SJSA1 (cell line): ENCODE data around the gene RUNX1. TPM values are rescaled to one million over a fixed set of nuclear protein-coding genes. Genes with fewer than 3 reads are reported as not detected.
"Not testable (repeated sequence)": the region's sequence is repeated elsewhere in the genome, so short reads cannot be mapped to it uniquely, and the experiment has no call there.

ENCODE experiments used
- DNase-seq, 2 experiments: peaks; one replicate each; pipeline ENCODE4 v3.0.0-alpha.2; 2015 to 2020; ENCODE audit warnings: low spot score in 2 of 2, low read depth in 1 of 2
- H3K27ac ChIP-seq: fragments of 250-450 bp; sonication (Bioruptor Pico); 2 replicates; pipeline ENCODE4 v1.5.1; 2020; ENCODE audit warnings: mild to moderate bottlenecking, moderate library complexity
- H3K27me3 ChIP-seq: fragments of 250-450 bp; sonication (Bioruptor Pico); replicated peaks from 2 replicates; pipeline ENCODE4 v1.5.1; 2020; ENCODE audit warnings: mild to moderate bottlenecking, moderate library complexity
- H3K36me3 ChIP-seq: fragments of 250-450 bp; sonication (Bioruptor Pico); 2 replicates; pipeline ENCODE4 v1.5.1; 2020; ENCODE audit warnings: mild to moderate bottlenecking
- H3K4me1 ChIP-seq: fragments of 250-450 bp; sonication (Bioruptor Pico); replicated peaks from 2 replicates; pipeline ENCODE4 v1.6.1; 2021; ENCODE audit warnings: mild to moderate bottlenecking
- H3K4me3 ChIP-seq: fragments of 250-450 bp; sonication (Bioruptor Pico); 2 replicates; pipeline ENCODE4 v1.5.1; 2020; ENCODE audit warnings: mild to moderate bottlenecking
- H3K9me3 ChIP-seq: fragments of 250-450 bp; sonication (Bioruptor Pico); replicated peaks from 2 replicates; pipeline ENCODE4 v1.5.1; 2020; ENCODE audit warnings: mild to moderate bottlenecking
- total RNA-seq: library from RNA; depleted of rRNA; stranded (reverse); fragments of >200 nt; shearing (Covaris generic); gene quantifications from 2 replicates; pipeline ENCODE4 v1.2.3, GENCODE V29; 2014

The RUNX1 gene
- total RNA-seq, 1 experiment from 2014 or later, result 18.0 TPM

DNA sequence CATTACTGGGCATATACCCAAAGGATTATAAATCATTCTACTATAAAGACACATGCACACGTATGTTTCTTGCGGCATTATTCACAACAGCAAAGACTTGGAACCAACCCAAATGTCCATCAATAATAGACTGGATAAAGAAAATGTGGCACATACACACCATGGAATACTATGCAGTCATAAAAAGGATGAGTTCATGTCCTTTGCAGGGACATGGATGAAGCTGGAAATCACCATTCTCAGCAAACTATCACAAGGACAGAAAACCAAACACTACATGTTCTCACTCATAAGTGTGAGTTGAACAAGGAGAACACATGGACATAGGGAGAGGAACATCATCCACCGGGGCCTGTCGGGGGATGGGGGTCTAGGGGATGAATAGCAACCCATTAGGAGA is 97.2 kb downstream of the RUNX1 start:
- H3K36me3 ChIP-seq, H3K27ac ChIP-seq, H3K9me3 ChIP-seq, H3K27me3 ChIP-seq, DNase-seq, H3K4me3 ChIP-seq, H3K4me1 ChIP-seq: not testable (repeated sequence)

DNA sequence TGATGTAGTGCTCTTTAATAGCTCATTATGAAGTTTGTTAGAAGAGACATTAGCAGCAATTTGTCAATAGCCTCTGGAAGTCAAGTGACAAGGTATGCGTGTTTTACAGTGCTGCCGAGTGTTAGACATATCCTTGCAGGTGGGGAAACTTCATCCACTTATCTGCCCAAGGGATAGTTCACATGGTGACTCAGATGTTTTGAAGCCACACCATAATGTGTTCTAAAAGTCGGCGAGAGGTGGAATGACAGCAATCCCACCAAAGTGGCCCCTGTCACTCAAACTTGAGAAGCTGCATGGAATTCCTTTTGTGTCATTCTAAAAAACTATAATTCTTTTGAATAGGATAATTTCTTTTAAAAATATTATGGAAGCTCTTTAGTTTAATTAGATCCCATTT is 98.1 kb downstream of the RUNX1 start:
- no peak for DNase-seq
- no peak overlapping the region for H3K27ac ChIP-seq
- no peaks in the 10 kb centered on the region for H3K27me3 ChIP-seq
- no peak overlapping the region for H3K4me3 ChIP-seq
- peaks cover 3% of the 10 kb centered on the region for H3K4me1 ChIP-seq
- no peaks in the 10 kb centered on the region; the same call in 1 of the 2 replicates for H3K36me3 ChIP-seq
- H3K9me3 ChIP-seq, result no peaks in the 10 kb centered on the region

DNA sequence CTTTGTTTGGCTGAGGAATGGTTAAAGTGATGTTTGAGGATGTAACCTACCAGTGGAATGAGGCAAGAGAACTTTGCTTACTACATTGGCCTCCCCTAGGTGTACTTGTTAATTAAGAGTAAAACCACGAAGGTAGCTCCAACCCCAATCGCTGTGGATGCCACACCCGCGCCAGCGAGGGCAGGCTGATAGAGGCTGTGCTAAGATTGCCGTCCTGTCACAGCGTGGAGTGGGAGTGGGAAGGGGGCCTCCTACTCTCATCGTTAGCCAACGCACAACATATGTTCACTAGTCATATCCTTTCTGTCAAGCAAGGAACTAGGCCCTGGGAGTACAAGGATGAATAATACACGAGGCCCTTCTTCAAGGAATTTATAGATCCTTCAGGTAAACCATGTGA is 99.6 kb downstream of the RUNX1 start:
- H3K27me3 ChIP-seq, result no peaks in the 10 kb centered on the region
- no peaks in the 10 kb centered on the region for H3K36me3 ChIP-seq
- H3K27ac ChIP-seq, result no peak overlapping the region
- no peak for DNase-seq
- H3K4me1 ChIP-seq, result peaks cover 3% of the 10 kb centered on the region
- H3K4me3 ChIP-seq, result no peak overlapping the region
- H3K9me3 ChIP-seq, result no peaks in the 10 kb centered on the region

DNA sequence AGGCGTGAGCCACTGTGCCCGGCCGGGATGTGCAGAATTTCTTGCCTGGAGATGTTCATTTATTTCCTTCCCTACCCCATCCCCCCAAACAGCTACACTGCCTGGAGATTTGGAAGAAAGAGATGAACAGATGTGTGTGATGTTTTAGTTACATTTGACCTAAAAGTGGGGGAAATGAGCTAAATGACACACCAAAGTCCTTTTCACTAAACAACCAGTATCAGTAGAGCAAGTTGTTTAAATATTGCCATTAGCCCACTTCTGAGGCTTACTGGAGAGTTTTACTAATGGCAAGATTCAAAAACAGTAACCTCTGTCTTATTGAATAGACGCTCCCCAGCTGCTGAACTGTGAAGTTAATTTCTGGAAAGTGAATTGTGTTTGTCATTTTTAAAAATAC is 100.1 kb downstream of the RUNX1 start:
- H3K36me3 ChIP-seq, result no peaks in the 10 kb centered on the region
- DNase-seq, result no peak
- H3K9me3 ChIP-seq, result no peaks in the 10 kb centered on the region
- H3K27ac ChIP-seq, result no peak overlapping the region
- H3K4me3 ChIP-seq, result no peak overlapping the region
- no peaks in the 10 kb centered on the region for H3K27me3 ChIP-seq
- peaks cover 3% of the 10 kb centered on the region for H3K4me1 ChIP-seq

DNA sequence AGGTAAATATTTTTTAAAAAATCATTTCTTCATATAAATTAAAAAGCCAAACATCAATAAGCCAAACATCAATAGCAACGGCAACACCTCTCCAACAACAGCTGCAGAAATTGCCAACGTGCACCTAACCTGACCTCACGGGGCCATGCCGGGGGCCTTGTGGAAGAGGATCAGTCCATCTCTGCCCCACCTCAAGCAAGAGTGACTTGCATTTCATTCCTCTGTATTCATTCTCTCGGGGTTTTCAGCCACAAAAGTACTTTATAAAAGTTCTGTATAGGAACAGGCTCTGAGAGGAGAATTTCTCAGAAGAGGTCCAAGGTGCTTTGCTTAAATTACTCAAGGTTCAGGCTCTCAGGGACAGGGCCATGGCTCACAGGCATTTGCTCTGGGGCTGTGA is 100.9 kb downstream of the RUNX1 start:
- no peaks in the 10 kb centered on the region for H3K36me3 ChIP-seq
- no peaks in the 10 kb centered on the region for H3K9me3 ChIP-seq
- H3K27ac ChIP-seq, result no peak overlapping the region
- peaks cover 3% of the 10 kb centered on the region for H3K4me1 ChIP-seq
- no peak for DNase-seq
- no peaks in the 10 kb centered on the region for H3K27me3 ChIP-seq
- H3K4me3 ChIP-seq, result no peak overlapping the region

DNA sequence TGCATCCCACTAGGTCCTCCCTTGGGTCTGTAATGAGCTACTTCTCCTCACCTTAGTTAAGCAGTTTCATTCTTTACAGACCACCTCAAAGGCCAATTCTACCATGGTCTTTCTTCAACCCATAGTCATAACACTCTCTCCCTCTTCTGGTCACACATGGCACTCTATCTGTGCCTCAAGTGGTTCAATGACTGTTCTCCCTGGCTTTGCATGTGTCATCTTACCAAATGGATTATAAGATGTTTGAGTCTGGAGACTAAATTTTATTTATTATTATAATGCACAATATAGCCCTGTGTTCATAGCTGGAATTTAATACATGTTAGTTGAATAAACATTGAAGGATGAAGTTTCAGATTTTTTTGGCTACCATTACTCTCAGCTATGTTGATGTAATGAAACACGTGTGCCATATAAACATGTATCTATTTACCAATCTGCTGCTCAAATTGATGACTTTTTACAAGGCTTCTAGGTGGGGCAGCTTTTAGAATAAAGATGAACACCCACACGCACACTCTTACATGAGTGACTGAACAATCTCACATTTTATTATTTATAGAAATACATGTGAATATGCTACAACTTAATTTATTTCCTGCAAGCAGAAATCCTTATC is 102.1 kb downstream of the RUNX1 start:
- Histone ChIP-seq H3K4me1 (peaks cover 3% of the 10 kb centered on the region), H3K36me3 (no peaks in the 10 kb centered on the region), H3K27me3 (no peaks in the 10 kb centered on the region), H3K4me3 (no peak overlapping the region), H3K9me3 (no peaks in the 10 kb centered on the region), H3K27ac (no peak overlapping the region)
- no peak for DNase-seq

DNA sequence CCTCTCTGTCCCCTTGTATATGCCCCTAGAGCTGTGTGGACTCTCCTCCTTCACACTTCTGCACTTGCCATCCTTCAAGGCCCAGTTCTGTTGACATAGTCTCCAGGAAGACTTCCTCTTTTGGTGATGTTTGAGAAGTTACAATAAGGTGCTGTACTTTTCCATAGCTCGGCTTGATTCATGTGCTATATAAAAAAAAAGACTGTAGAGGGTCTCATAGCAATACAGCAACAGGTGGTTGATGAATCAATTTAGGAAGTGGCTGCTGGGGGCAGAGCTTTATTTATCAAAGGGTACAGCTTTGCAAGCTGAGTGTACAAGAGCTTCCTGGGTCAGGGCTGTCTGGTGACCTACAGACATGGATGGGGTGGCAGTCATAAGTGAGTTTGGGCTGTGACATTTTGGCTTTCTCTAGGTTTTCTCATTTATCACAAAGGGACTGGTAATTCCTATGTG is 102.7 kb downstream of the RUNX1 start:
- H3K27ac ChIP-seq, result no peak overlapping the region
- no peaks in the 10 kb centered on the region for H3K27me3 ChIP-seq
- H3K9me3 ChIP-seq, result no peaks in the 10 kb centered on the region
- H3K4me1 ChIP-seq, result peaks cover 3% of the 10 kb centered on the region
- no peak for DNase-seq
- no peaks in the 10 kb centered on the region for H3K36me3 ChIP-seq
- no peak overlapping the region for H3K4me3 ChIP-seq

DNA sequence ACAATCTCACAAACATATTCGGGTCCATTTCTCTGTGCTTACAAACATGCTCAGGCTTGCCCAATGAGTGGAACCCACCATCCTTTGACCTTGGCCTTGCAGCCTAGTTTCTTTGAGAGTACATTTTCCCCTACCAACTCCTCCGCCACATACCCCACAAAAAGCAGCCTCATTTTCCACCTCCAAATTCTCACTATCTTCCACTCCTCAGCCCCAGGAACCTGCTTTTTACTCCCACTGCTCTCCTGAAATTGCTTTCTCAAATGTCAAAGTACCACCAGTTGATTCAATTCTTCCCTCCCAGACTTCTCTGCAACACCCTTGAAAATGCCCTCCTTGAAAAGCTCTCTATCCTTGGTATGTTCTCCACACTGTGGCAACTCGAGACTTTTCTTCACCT is 103.8 kb downstream of the RUNX1 start:
- DNase-seq, result no peak

DNA sequence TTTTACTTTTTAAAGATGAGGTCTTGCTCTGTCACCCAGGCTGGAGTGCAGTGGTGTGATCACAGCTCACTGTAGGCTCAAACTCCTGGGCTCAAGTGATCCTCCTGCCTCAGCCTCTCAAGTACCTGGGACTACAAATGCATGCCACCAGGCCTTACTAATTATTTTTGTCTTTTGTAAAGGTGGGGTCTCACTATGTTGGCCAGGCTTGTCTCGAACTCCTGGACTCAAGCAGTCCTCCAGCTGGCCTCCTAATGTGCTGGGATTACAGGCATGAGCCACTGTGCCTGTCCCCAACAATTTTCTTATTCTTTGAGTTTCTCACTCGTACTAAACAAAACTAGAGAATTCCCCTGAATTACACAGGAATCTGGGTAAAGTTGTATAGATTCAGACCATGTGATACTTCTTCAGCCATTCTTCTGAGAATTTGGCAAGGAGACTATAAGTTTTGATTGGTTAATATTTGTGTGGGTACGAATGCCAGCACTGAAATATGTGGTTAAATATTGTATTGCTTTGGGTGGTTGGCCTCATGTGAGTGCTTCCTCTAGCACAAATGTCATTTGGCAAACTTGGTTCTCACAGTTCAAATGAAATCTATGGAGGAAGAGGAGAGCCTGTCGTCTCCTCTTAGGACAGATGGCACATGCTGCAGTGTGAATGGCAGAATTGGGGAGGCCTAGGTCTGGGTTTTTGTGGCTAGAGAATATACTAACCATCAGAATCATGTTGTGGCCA is 104.9 kb downstream of the RUNX1 start:
- peaks cover 10% of the 10 kb centered on the region for H3K4me1 ChIP-seq

More for the DNA sequence above, 103.8 kb downstream of the RUNX1 start:
- H3K4me1 ChIP-seq, result peaks cover under 1% of the 10 kb centered on the region
- H3K4me3 ChIP-seq, result no peak overlapping the region
- no peaks in the 10 kb centered on the region for H3K27me3 ChIP-seq
- H3K36me3 ChIP-seq, result no peaks in the 10 kb centered on the region
- H3K9me3 ChIP-seq, result no peaks in the 10 kb centered on the region
- H3K27ac ChIP-seq, result no peak overlapping the region

DNA sequence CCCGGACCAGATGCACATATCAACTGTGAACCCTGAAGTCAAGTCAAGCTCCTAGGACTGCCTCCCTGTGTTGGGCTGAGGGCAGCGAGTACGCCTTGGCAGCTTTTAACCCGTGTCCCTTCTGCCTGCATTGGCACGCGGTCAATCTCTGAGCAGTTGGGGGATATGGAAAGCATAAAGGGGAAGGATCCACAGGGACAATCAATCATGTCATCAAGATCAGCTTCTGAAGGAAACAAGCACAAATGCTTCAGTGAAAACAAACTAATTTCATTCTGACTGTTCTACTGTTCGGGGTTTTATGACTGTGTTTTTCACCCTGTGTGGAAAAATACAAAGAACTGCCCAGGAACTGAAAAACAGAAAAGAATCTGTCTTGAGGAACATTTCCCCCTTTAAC is 106.2 kb downstream of the RUNX1 start:
- Histone ChIP-seq H3K4me3 (no peak overlapping the region), H3K27ac (no peak overlapping the region), H3K4me1 (peaks cover 23% of the 10 kb centered on the region), H3K9me3 (no peaks in the 10 kb centered on the region), H3K36me3 (no peaks in the 10 kb centered on the region), H3K27me3 (no peaks in the 10 kb centered on the region)
- no peak for DNase-seq

More for the DNA sequence above, 104.9 kb downstream of the RUNX1 start:
- no peak overlapping the region for H3K4me3 ChIP-seq
- no peaks in the 10 kb centered on the region for H3K9me3 ChIP-seq
- H3K27ac ChIP-seq, result no peak overlapping the region
- no peak for DNase-seq
- no peaks in the 10 kb centered on the region for H3K36me3 ChIP-seq
- no peaks in the 10 kb centered on the region for H3K27me3 ChIP-seq

DNA sequence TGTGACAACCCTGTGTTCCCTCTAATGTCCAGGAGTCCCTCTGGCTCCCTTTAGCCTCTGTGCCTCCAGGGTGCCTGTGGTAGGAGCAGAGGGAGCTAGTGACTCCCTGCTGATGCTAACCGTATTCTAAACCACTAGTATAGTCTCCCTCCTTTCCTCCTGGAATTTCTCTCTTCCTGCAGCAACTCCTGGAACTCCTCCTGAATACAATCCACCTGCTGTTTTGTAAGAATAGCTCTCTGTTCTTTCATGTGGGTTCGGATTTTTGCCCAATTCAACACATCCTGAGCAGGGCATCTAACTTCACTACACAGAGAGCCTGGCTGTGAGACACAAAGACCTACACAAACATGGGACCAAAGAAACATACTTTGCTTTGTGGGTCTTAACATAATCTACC is 107.9 kb downstream of the RUNX1 start:
- no peak overlapping the region for H3K4me3 ChIP-seq
- no peak for DNase-seq
- H3K4me1 ChIP-seq, result peaks cover 41% of the 10 kb centered on the region
- H3K27me3 ChIP-seq, result no peaks in the 10 kb centered on the region
- no peaks in the 10 kb centered on the region for H3K9me3 ChIP-seq
- H3K36me3 ChIP-seq, result no peaks in the 10 kb centered on the region
- H3K27ac ChIP-seq, result no peak overlapping the region

DNA sequence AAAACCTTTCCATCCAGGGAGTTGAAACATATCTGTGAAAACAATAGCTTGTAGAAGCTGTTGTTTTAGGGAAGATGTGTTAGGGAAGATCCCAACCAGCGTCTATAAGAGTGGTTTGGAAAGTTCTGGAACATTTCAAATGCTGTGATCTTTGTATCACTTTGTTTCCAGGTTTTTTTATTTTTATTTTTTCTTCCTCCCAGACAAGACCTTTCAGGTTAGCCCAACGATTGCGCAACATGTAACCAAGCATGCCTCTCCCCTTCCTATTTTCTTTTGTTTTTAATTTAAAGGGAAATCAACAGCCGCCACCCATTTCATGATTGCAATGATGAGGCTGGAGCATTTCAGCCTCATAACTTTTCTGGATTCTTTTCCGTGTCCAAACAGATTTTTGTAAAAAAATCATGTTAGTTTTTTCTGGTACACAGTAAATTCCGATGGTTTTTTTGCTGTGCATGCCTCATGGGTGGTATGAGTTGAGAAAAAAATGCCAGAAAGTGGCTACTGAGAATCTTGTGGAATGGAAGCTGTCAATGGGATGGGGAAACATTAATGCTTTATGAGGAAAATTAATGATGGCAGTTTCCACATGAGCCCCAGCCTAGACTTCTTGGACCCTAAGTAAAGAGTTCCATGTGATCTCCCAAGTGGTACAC is 109.3 kb downstream of the RUNX1 start:
- no peak for DNase-seq
- Histone ChIP-seq H3K27me3 (no peaks in the 10 kb centered on the region), H3K27ac (no peak overlapping the region), H3K9me3 (no peaks in the 10 kb centered on the region), H3K4me3 (no peak overlapping the region), H3K36me3 (no peaks in the 10 kb centered on the region), H3K4me1 (peaks cover 47% of the 10 kb centered on the region)

DNA sequence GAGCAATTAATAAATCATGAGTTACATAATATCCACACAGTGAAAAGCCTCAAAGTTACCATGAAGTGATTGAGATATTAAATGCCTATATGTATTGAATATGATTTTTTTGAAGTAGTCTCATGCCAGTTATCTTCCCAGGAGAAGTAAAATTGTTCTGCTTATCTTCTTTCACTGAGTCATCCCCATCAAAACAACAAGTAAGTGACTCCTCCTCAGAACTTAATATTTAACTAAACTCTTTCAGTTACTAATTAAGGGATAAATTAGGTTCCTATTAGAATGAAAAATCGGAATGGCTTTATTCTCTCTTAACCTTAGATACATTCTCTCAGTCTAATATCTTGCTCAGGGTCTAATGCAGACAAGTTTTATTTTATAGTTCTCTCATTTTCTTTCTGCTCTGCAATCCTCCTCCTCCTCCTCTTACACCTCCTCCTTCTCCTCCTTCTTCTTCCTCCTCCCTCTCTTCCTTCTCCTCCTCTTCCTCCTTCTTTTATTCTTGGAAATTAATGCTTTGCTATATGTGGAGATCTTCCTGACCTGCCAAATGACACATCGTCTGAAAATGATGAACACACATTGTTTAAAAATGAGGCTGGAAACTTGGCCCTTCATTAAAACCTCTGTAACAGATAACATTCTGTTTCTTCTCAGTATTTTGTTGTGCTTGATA is 110.9 kb downstream of the RUNX1 start:
- Histone ChIP-seq H3K27ac (no peak overlapping the region), H3K4me1 (peaks cover 60% of the 10 kb centered on the region), H3K36me3 (no peaks in the 10 kb centered on the region), H3K27me3 (no peaks in the 10 kb centered on the region), H3K4me3 (no peak overlapping the region), H3K9me3 (no peaks in the 10 kb centered on the region)
- no peak for DNase-seq
